DOHH2 (cell line): ENCODE data around the gene TMEM151B.

ENCODE experiments used
- CTCF ChIP-seq: fragments of 200-600 bp; sonication (generic); IDR thresholded peaks from one replicate; pipeline ENCODE4 v1.5.1; 2014; ENCODE audit warnings: antibody characterized with exemption, mild to moderate bottlenecking, low read depth, low read length; ENCODE audit not compliant: poor library complexity, severe bottlenecking
- EZH2phosphoT487 ChIP-seq: fragments of 200-600 bp; sonication (generic); IDR thresholded peaks from 2 replicates; pipeline ENCODE4 v1.6.1; 2017; ENCODE audit warnings: borderline replicate concordance, mild to moderate bottlenecking, antibody characterized with exemption, low read length, moderate library complexity, mixed read lengths

- TF ChIP-seq CTCF (no peak), EZH2phosphoT487 (no peak)
Observed at GRCh38 chr6:44284121-44284520, 13.9 kb downstream of the TMEM151B start.
